ENCODE results near the gene NDUFS1. TPM values are rescaled to one million over a fixed set of nuclear protein-coding genes. Genes with fewer than 3 reads are reported as not detected.

NDUFS1 gene
- total and polyA plus RNA-seq, 2 of the 4 experiments (the other 2 are of a cell fraction) = 72.1 to 118 TPM

DNA sequence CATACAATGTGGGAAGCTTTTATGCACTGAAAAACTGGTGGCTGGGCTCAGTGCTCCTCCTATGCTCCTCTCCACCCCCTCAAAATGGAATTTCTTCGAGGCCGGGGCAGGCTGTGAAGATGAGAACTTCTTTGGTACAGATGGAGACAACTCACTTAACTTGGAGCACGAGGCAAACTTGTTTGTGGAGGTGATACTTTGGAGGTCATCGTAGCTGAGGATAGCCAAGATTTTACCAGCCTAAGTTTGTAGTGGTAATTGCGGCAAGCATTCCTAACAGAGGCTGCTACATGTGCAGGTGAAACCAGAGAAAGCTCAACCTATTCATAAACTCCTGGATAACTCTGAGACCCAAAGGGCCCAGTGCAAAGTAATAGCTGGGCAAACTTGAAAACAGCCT lies 13.6 kb downstream of the NDUFS1 start:
- intact Hi-C loops (cut with micrococcal nuclease) = no loop called here
- peaks cover 47% of the 10 kb centered on the region for H3K36me3 ChIP-seq (ENCODE audit: control insufficient read depth, insufficient read depth, low read length)
- WGBS, 2 experiments (ENCODE audit: extremely low coverage in 2 of 2, insufficient read length in 1 of 2) = no CpG with 5 or more reads among the region's 5 CpGs

More for the DNA sequence above, 13.6 kb downstream of the NDUFS1 start:
- H3K27me3 ChIP-seq (ENCODE audit: control insufficient read depth, insufficient read depth, low read length) = no peaks in the 10 kb centered on the region
- TF ChIP-seq SMC3 (IDR thresholded peaks at IDR 0.05; ENCODE audit: low read depth, low read length) (no peak), FOS (IDR thresholded peaks at IDR 0.05; ENCODE audit: low read depth, low read length) (no peak), ELK1 (IDR thresholded peaks at IDR 0.05; ENCODE audit: borderline replicate concordance, low read depth, low read length) (no peak), CTCF (conservative IDR thresholded peaks at IDR 0.05; ENCODE audit: low read depth, low read length) (no peak), MAFK (IDR thresholded peaks at IDR 0.05; ENCODE audit: low read depth, low read length) (no peak), MAZ (IDR thresholded peaks at IDR 0.05; ENCODE audit: borderline replicate concordance, low read depth, low read length) (no peak), CEBPB (IDR thresholded peaks at IDR 0.05; ENCODE audit: low read depth, low read length) (no peak), NFE2L2 (IDR thresholded peaks at IDR 0.05; ENCODE audit: low read depth, low read length) (no peak), CHD1 (IDR thresholded peaks at IDR 0.05; ENCODE audit: low read depth, low read length) (no peak), RFX5 (IDR thresholded peaks at IDR 0.05; ENCODE audit: low read depth, low read length) (no peak), BHLHE40 (IDR thresholded peaks at IDR 0.05; ENCODE audit: low read depth, low read length) (no peak), RCOR1 (IDR thresholded peaks at IDR 0.05; ENCODE audit: insufficient replicate concordance, low read length) (no peak)
- TF ChIP-seq, protein P1, sequence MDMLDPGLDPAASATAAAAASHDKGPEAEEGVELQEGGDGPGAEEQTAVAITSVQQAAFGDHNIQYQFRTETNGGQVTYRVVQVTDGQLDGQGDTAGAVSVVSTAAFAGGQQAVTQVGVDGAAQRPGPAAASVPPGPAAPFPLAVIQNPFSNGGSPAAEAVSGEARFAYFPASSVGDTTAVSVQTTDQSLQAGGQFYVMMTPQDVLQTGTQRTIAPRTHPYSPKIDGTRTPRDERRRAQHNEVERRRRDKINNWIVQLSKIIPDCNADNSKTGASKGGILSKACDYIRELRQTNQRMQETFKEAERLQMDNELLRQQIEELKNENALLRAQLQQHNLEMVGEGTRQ (IDR thresholded peaks at IDR 0.05; ENCODE audit: low read depth, low read length) = no peak
- H3K4ac ChIP-seq (ENCODE audit: low read depth, low read length) = no peak overlapping the region
- no peak overlapping the region for H3K18ac ChIP-seq (ENCODE audit: low read depth, low read length)
- H2BK20ac ChIP-seq (ENCODE audit: low read depth, low read length) = no peak overlapping the region
- no peaks in the 10 kb centered on the region for H4K20me1 ChIP-seq (ENCODE audit: insufficient read depth, low read length)
- H4K91ac ChIP-seq (ENCODE audit: insufficient read depth, low read depth, low read length) = no peak overlapping the region
- H3K56ac ChIP-seq (ENCODE audit: extremely low read depth, insufficient read depth, low read length) = no peak overlapping the region
- no peak overlapping the region for H2AK5ac ChIP-seq (ENCODE audit: low read depth, low read length)
- H4K8ac ChIP-seq (ENCODE audit: low read depth in 2 of 2, low read length in 2 of 2) = no peak overlapping the region
- no peaks in the 10 kb centered on the region for H3K4me1 ChIP-seq (ENCODE audit: control insufficient read depth, insufficient read depth, low read length)
- H3K4me3 ChIP-seq (ENCODE audit: insufficient read depth, low read depth, low read length) = no peak overlapping the region
- no peak overlapping the region for H3K14ac ChIP-seq (replicated peaks; ENCODE audit: low read depth, low read length)
- no peak overlapping the region for H2AK9ac ChIP-seq (replicated peaks; ENCODE audit: low read depth, low read length, poor library complexity)
- ATAC-seq (ENCODE audit: low read depth) (no peak), DNase-seq (no peak)
- dilution Hi-C loops (cut with HindIII; ENCODE audit: low sequenced_read_pairs, unreplicated experiment) = no loop called here
- H3K4me2 ChIP-seq (ENCODE audit: low read depth, low read length) = no peak overlapping the region
- no peak overlapping the region for H3K23ac ChIP-seq (ENCODE audit: low read depth, low read length)
- BruUV-seq (replicated peaks) = no TSS peak
- no peak overlapping the region for H2BK120ac ChIP-seq (ENCODE audit: low read depth, low read length)
- no peak overlapping the region for H3K27ac ChIP-seq (ENCODE audit: insufficient read depth, low read length)
- H3K9me3 ChIP-seq (ENCODE audit: control insufficient read depth, insufficient read depth, low read length) = no peaks in the 10 kb centered on the region
- no peak overlapping the region for H2BK15ac ChIP-seq (ENCODE audit: low read depth, low read length)
- H2BK5ac ChIP-seq (ENCODE audit: low read depth, low read length, poor library complexity, severe bottlenecking) = no peak overlapping the region
- ChIA-PET POLR2A (ENCODE audit: unreplicated experiment) (no interaction called here), CTCF (no interaction called here)
- peaks cover 0 to 10% of the 10 kb centered on the region in 2 experiments; a peak in 2 of 4 replicates for H3K79me1 ChIP-seq (ENCODE audit: low read depth in 1 of 2, low read length in 2 of 2)
- H3K9me1 ChIP-seq (ENCODE audit: insufficient read depth, low read length) = no peaks in the 10 kb centered on the region
- no peak overlapping the region for H4K5ac ChIP-seq (ENCODE audit: low read depth, low read length)
- H3K9ac ChIP-seq (ENCODE audit: low read depth, low read length) = no peak overlapping the region
- H2AFZ ChIP-seq (replicated peaks; ENCODE audit: low read length, poor library complexity) = no peak overlapping the region
- in situ Hi-C loops (cut with MboI; ENCODE audit: low sequenced_read_pairs) = no loop called here

Data from IMR-90 (cell line).